AG04450 (cell line): ENCODE results near the gene NRCAM. TPM values are rescaled to one million over a fixed set of nuclear protein-coding genes. Genes with fewer than 3 reads are reported as not detected.

ENCODE experiments used
- CTCF ChIA-PET: fragments of 300-600, 350-600 bp; formaldehyde crosslinking; extraction: SDS; loops from one replicate; lab custom pipeline; 2022; ENCODE audit warnings: antibody characterized with exemption, inconsistent platforms; lab: Charles Lee
- POLR2A ChIA-PET: fragments of 350-600 bp; formaldehyde crosslinking; extraction: SDS; loops from one replicate; lab custom pipeline; 2021; ENCODE audit warnings: antibody characterized with exemption, inconsistent platforms; lab: Yijun Ruan, JAX
- DNase-seq: peaks from one replicate; pipeline ENCODE4 v3.0.0-alpha.2; 2011; ENCODE audit warnings: low read depth, low spot score
- H3K27ac ChIP-seq: one replicate; pipeline ENCODE4 v1.5.1; 2012; ENCODE audit warnings: low read depth, low read length, control low read depth
- H3K27me3 ChIP-seq: one replicate; pipeline ENCODE4 v1.6.0; 2012; ENCODE audit warnings: low read length; ENCODE audit not compliant: control insufficient read depth, insufficient read depth
- H3K4me3 ChIP-seq: 2 replicates; pipeline ENCODE4 v1.5.1; 2011; ENCODE audit warnings: mild to moderate bottlenecking, low read depth, low read length, control low read depth
- H3K9me3 ChIP-seq: 2 replicates; pipeline ENCODE4 v1.5.1; 2012; ENCODE audit warnings: low read length; ENCODE audit not compliant: control insufficient read depth, insufficient read depth
- CTCF ChIP-seq: IDR thresholded peaks from 2 replicates; pipeline ENCODE4 v1.5.1; 2011; ENCODE audit warnings: low read depth, low read length, control low read depth, inconsistent platforms
- polyA plus RNA-seq: library from polyadenylated mRNA; depleted of rRNA; stranded (reverse); fragments of >200 nt; gene quantifications from 2 replicates; pipeline ENCODE4 v1.2.3, GENCODE V29; 2011

The NRCAM gene
- polyA plus RNA-seq, 1 experiment = 0.66 TPM

- TF ChIP-seq CTCF = no peak
- H3K27me3 ChIP-seq = no peaks in the 10 kb centered on the region
- POLR2A ChIA-PET = no interaction called here
- no peak overlapping the region for H3K4me3 ChIP-seq
- H3K27ac ChIP-seq = no peak overlapping the region
- no peak for DNase-seq
- CTCF ChIA-PET = no interaction called here
- no peaks in the 10 kb centered on the region for H3K9me3 ChIP-seq
Measured at GRCh38 chr7:108132551-108133265, 323.5 kb downstream of the NRCAM start.

GRCh38 chr7:108130261-108130660, 326.0 kb downstream of the NRCAM start, which contains the start of gene LAMB4:
TSS of gene LAMB4 (minus strand) at chr7:108130361. CDS start at chr7:108123164, 7,197 bp downstream.
- Histone ChIP-seq H3K9me3 (no peaks in the 10 kb centered on the region), H3K27me3 (no peaks in the 10 kb centered on the region), H3K27ac (no peak within 1 kb of the TSS), H3K4me3 (no peak within 1 kb of the TSS)
- CTCF ChIA-PET = interaction anchor here (1.1 to 2.1 kb wide), 2 partner anchors 16 to 114 kb away, joined by 3 to 7 read pairs; no protein-coding TSS in a partner anchor
- POLR2A ChIA-PET = interaction anchor here (0.6 kb wide), 1 partner anchor 11 kb away, joined by 3 read pairs; no protein-coding TSS in a partner anchor
- no peak for DNase-seq
- TF ChIP-seq CTCF = no peak

- TF ChIP-seq CTCF = no peak
- Histone ChIP-seq H3K27ac (no peak overlapping the region), H3K4me3 (no peak overlapping the region), H3K27me3 (no peaks in the 10 kb centered on the region), H3K9me3 (no peaks in the 10 kb centered on the region)
- ChIA-PET POLR2A (interaction anchor here (0.6 to 0.7 kb wide), 2 partner anchors 8 to 35 kb away, joined by 5 to 7 read pairs; no protein-coding TSS in a partner anchor), CTCF (no interaction called here)
- no peak for DNase-seq
Measured at GRCh38 chr7:108129018-108129965, 326.9 kb downstream of the NRCAM start.

- POLR2A ChIA-PET = no interaction called here
- H3K27ac ChIP-seq = no peak overlapping the region
- no peaks in the 10 kb centered on the region for H3K27me3 ChIP-seq
- CTCF ChIA-PET = no interaction called here
- TF ChIP-seq CTCF = no peak
- no peak for DNase-seq
- no peaks in the 10 kb centered on the region for H3K9me3 ChIP-seq
- H3K4me3 ChIP-seq = no peak overlapping the region
Measured at GRCh38 chr7:108128514-108128913, 327.7 kb downstream of the NRCAM start.
